IPS-NIHi11 (cell line): ENCODE results near the gene ANKFN1.
A peak's percentile ranks its signal among the peaks of the same experiment; 100 is the strongest.
"Not testable (repeated sequence)": the region's sequence is repeated elsewhere in the genome, so short reads cannot be mapped to it uniquely, and the experiment has no call there.

Experiments used
- DNase-seq: peaks from one replicate; pipeline ENCODE4 v3.0.0; 2012; ENCODE audit warnings: mixed read lengths, low spot score

ANKFN1 gene

DNA sequence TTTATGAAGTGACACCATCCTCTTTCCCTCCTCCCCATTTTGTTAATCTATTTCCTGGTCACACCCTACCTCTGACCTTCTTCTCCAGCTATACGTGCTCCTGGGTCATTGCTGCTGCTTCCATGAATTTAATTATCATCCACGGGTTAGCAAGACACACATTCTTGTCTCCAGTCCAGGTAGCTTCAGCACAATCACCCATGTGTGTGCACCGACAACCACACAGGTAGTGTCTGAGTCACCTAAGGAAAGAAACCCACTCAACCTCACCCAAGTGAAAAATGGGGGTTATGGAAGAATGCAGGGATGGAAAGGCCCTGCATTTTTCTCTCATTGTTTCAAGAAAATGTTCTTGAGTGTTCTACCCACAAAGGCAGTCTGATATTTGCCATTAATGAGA is 135.5 kb downstream of the ANKFN1 start:
- not testable (repeated sequence) for DNase-seq

DNA sequence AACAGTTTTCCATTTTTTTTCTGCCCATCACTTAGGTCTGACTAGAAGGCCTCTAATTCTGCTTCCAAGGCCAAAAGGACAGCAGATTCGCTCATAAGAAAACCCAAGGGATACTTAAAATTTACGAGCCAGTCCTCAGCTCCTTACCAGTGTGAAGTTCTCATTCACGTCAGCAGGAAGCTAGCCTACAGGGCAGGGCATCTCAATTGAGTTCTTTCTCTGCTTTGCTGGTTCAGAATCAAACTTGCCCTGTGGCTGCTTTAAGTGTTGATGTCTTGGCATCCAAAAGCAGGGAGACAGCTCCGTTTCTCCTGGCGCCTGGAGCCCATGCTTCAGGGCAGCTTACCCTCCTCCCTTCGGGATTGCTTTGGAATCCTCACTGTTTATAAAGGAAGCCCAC is 136.0 kb downstream of the ANKFN1 start:
- no peak for DNase-seq

DNA sequence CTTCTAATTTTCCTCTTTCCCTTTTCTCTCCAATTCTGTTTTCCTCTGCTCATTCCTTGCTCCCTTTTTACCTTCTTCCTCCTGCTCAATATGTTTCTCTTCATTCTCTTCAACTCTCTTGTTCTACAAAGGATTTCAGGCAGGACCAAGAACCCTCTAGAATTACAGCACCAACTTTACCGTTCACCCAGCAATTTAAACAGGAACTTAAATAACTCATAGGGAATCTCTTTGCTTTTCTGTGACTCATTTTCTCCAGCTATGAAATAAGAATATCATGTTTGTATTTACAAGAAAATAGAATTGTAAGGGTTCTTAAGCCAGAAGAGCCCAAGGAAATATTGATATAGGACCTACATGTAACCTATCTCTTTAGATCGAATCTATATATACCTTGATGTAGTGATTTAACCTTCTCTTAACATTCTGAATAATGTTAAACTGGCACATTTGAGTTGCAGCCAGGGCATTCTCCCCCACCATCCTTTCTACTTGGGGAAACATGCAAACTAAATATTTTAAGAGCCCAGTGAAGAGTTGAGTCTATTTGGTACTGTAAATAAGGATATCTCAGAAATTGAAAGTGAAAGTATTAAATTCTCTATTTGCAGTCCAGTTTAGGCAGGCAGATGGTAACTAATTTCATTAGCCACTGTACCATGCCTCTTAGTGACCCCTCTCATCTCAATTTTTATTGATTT is 137.0 kb downstream of the ANKFN1 start:
- DNase-seq: no peak

DNA sequence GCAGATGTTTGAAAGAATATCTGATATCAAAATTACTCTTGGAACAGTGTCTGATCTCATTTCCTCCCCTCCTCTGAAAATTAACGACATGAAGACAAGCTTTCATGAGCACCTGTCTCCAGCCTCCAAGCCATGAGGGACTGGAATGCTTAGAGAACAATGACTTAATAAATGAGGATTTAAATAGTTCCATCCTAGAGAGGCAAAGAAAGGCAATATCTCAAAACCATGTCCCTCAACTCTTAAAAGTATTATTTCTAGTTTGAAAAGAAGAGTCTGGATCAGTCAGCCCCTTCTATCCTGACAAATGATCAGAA is 137.5 kb downstream of the ANKFN1 start:
- DNase-seq: no peak

DNA sequence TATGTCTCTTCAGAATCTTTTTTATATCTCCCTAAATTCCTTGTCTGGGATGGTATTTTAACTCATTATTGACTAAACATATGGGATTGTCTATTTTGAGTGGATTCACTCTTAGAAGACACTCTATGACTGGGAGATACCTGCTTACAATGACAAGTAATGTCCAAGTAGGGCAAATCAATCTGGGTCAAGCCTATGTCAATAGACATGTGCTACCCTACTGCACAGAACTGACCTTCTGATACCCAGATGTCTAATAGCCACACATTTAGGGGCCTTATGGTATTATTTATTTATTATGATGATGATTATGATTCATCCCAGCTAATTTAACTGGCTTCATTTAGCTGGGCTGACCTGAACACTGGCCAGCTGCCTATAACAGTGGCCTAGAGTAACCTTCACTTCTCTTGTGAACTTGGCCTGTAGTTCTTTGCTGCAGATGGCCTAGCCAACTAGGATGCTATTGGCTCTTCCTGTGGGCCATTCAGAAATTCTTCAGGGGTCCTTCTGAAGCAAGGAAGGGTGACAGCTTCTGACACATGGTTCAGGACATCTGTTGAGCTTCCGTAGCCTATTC is 138.0 kb downstream of the ANKFN1 start:
- no peak for DNase-seq

DNA sequence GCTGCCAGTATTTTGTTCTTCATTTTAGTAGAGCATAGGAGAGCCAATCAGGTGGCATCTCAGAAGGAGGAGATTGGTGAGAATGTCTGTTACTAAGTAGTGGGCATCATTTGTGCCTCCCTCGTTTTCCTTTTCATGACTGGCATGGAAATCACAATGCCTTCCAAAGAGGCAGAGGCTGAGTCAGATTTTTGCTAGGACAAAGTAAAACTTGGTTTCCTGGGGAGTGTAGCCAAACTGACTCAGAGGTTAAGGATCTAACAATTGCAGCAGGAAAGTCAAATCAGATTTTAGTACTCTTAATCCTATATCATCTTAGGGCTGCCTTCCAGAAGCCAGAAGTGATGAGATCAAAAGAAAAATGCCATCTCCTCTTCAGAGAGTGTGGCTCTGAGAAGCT is 138.7 kb downstream of the ANKFN1 start:
- DNase-seq: no peak

DNA sequence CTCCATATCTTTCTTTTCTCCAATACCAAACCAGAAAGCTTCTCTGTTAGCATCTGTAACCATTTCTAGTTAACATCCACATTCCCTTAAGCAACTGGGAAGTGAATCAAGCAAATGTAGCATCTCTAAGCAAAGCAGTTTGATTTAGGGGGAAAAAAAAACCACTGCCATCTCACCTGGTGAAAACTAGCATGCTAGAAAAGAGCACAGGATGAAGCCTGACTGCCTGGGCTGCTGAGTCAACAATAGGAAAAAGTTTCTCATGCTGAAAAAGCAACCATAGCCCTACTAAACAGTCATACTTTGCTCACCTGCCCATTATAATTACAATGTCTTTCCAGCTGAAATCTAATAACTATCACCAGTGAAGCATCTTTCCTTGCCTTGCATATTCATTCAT is 139.3 kb downstream of the ANKFN1 start:
- DNase-seq: no peak

DNA sequence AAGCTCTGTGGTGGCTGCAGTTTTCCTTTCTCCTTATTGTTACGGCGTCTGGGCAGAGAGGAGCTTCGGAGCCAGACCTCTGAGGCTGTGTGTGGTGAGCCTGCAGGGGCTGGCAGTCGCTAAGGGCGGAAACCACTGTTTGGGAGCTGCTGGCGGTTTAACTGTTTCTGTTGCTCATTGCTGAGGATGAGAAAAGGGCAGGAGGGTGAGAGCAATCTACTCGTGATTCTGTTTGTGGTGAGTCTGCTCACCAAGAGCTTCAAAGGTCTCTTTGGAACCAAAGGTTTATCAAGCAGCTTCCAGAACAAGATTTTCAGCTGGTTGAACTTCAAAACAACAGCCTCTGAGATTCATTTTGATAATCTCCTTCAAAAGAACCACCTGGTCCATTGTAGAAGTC is 143.9 kb downstream of the ANKFN1 start:
- DNase-seq: no peak

DNA sequence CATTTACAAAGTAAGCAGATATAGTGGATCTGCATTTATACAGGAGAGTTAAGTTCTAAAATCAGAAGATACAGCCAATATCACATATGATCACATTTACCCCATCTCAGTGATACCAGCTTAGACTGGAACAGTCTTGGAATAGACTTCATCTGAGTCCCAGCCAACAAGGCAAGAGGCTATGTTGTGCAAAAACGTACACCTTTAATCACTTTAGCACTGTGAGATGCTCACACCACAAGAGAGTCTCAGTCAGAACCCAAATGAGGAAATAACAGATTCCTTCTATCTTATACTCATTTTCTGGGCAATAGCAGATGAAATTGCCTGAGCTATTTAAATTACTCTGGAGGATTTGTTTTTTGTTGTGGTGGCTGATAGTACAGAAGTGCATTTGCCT is 145.6 kb downstream of the ANKFN1 start:
- DNase-seq: no peak

DNA sequence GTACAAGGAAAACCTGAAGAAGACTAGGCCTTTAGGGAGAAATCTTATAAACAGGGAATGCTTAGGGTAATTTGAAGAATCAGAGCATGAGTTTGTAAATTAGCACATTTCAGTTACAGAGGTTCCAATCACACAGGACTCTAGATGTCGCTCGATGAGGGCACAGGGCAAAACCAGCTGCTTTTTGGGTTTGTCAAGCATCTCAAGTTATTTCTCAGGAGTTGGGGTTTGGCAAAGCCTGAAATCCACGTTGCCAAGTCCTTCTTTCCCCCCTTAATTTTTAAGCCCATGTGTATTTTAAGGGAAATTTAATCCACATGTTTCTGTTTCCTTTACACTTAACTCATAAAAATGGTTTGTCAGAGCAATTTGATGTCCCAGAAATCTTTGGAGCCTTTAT is 146.9 kb downstream of the ANKFN1 start:
- no peak for DNase-seq

DNA sequence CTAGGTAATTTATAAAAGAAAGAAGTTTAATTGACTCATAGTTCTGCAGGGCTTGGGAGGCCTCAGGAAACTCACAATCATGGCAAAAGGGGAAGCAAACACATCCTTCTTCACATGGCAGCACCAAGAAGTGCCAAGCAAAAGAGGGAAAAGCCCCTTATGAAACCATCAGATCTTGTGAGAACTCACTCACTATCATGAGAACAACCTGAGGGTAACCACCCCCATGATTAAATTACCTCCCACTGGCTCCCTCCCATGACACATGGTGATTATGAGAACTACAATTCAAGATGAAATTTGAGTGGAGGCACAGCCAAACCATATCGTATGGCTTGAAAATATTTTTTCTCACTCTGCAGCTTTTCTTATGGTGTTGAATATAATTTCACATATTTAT is 151.7 kb downstream of the ANKFN1 start:
- no peak for DNase-seq

DNA sequence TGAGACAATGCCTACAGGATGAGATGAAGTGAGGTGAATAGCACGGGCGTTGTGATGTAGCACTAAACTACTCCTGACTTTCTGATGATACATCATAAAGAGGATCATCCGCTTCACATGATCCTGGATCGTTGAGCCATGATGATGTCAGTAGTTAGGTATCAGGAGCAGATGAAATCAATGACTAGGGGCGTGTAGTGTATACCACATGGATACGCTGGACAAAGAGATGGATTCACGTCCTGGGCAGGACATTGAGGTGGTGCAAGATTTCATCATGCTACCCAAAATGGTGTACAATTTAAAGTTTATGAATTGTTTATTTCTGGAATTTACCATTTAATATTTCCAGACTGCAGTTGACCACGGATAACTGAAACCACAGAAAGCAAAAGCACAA is 156.6 kb downstream of the ANKFN1 start:
- no peak for DNase-seq

DNA sequence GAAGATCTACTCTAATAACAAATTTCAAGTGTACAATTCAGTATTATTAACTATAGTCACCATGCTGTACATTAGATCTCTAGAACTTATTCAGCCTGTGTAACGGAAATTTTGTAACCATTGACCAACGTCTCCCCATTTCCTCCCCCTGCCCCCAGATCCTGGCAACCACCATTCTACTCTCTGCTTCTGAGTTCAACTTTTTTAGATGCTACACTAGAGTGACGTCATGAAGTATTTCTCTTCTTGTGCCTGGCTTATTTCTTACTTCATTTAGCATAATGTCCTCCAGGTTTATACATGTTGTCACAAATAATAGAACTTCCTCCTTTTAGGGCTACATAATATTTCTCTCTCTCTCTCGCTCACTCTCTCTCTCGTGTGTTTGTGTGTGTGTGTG is 157.5 kb downstream of the ANKFN1 start:
- no peak for DNase-seq

DNA sequence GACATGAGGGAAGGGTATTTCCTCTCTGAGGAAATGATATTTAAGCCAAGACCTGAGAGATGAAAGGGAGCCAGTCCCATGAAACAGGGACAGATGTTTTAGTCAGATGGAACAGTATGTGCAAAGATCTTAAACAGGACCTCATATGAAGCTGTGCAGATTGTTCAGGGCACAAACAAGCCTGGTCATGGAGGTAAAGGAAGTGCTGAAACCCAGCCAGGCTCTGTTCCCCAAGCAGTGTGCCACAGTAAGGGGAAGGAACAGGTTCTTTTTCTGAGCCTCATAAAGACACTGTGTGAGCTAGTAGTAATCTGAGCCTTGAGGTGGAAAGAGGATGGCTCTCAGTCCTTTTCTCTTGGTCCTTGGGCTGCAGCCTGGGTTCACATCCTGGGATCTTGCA is 159.9 kb downstream of the ANKFN1 start:
- DNase-seq: no peak

DNA sequence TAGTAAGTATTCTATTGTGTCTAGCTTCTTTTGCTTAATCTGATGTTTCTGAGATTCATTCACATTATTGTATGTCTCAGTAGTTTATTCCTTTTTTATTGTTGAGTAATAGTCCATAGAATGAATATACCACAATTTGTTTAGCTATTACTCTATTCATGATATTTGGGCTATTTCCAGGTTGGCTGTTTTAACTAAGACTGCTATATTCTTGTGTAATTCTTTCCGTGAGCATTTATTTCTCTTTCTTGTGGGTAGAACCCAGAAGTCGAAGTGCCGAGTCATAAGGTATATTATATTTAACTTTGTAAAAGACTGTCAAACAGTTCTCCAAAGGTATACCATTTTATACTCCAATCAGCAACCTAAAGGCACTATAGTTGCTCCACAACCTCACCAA is 160.8 kb downstream of the ANKFN1 start:
- DNase-seq: no peak

DNA sequence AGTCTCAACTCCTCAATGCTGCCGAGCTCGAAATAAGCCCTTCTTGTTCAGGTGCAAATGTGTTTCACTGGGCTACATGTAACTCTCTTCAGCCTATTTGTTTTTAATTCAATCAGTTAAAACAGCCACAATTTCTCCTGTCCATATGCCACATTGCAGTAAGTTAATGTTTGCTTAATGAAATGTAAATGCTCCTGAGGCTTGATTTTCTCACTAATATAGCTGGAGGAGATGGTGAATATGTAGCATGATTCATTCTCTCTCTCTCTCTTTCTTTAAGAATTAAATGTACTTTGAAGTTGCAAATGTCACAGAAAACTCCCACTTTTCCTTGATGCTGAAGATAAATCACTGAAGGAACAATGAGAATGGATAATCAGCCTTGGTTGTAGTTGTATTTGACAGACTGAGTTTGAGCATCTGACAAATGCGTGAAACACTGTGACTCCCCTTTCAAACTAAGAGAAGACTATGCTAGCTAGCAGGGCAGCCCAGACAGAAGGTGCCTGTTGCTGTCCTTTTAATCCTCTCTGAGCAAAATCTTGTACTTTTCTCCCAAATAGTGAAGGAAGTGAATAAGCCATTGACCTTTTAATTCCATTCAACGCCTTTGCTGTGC is 161.8 kb downstream of the ANKFN1 start:
- DNase-seq: no peak

DNA sequence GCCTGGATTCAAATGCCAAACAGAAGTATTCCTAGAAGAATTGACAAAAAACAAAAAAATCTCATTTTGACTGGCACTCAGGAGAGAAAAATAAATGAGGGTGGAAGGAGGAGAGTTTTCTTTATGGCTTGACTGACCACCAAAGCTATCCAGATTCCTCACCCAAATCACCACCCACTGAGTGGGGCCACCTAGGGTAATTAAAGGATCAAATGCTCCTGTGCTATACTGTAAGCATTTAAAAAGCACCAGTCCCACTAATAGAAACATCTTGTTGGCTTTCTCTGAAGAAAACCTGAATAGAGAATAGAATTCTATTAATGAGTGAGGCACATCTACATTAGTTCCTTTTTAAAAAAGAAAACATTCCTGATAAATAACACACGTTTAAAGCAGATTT is 163.3 kb downstream of the ANKFN1 start:
- no peak for DNase-seq

DNA sequence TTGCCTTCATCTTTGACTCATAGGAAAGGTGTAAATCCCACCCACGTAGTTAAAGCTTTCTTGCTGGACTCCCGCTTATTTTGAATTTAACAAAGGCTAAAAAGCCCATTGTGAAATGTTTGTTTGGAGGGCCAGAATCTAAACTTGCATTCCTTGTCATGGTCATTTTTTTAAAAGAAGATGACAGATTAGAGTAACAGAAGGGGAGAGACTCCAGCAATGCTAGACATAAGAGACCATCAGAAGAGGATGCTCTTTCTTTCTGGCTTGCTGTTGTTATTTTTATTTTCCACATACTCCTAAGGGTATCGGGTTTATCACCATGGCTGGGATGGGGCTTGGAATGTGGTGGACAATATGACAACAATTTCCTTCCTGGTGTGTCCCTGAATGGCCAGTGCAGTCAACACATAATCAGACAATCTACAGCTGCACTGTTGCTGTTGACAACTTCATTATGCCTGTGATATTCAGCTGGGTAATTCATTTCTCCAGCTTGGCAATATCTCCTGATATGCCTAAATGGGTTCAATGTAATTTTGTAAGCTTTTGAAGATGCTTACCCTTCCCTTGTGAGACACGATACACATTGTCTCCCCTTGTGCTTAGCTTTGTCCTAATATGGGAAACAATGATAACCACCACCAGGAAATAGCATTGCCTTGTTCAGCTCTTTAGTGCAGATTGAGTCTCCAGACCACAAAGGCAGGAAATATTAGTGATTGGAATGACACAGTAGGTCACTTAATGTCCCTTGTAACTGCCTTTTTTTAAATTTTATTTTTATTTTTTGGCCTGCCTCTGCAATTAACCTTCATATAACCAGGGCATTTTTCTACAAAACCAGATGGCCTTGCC is 164.3 kb downstream of the ANKFN1 start:
- DNase-seq: no peak

DNA sequence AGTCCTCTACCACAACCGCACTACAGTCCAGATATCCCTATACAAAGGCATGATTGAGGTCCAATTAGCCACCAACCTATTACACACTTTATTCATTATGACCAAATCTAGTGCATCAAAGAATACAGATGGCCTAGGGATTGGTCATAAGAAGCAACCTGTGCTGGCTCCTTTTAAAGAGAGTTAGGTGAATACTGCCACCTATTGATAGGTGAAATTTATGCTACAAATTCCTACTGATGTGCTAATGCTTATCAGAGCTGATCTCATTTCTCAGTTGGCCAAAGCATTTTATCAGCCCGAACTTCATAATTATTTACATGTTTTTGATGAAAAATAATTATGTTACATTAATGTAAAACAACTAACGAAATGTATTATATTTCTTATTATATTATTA is 166.3 kb downstream of the ANKFN1 start:
- peak; percentile 57 for DNase-seq

DNA sequence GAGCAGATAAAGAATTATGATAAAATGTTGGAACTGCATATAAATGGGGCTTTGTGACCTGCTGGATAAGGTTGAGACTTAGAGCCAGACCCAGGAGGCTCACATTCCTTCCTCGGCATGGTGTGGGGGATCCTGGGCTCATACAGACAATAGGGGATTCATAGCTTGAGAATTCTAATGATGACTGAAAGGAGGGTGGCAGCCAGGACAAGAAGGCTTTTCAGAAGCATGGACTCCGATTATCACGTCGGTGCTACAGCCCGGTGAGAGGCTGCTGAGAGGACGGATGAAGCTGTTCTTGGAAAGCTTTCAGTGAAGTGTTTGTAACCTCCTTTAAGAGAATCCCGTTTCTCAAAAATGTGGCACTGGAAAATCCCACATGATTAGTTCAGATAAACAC is 167.2 kb downstream of the ANKFN1 start:
- peak; percentile 6 for DNase-seq

DNA sequence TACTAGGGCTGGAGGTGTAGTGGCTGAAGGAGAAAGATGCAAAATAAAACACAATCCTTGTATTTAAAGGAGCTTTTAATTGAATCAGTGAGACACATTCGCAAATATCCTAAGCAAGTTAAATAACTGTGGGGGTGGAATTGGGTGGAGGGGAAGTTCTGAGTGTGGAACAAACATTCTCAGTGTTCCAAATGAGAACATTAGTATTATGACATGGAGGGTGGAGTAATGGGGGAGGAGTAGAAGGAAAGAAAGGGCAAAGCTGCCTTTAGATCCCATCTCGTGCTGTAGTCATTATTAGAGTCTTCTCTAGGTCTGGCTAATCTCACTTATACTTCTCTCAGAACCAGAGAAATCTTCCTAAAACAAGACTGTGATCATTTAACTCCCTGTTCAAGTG is 169.7 kb downstream of the ANKFN1 start:
- no peak for DNase-seq

DNA sequence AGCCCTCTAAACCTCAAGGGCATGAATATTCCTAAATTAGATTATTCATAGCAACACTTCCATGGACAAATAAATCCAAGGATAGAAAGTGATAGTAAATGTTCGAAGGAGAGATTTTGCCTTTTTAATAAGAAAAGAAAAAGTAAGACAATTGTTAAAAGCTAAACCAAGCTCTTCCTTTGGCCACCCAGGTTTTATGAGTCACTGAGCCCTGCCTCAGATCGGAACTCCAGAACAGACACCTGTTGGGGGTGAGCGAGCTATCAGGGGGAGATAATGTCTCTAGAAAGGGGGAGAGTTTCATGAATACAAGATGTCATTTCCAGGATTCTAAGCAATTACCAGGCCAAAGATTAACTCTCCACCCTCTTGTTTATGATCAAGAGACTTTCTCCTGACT is 171.4 kb downstream of the ANKFN1 start:
- DNase-seq: no peak
